Parathyroid adenoma (tissue), 2 donors: Measurements from ENCODE around the gene PRR13.
"Not testable (repeated sequence)": the region's sequence is repeated elsewhere in the genome, so short reads cannot be mapped to it uniquely, and the experiment has no call there.

Experiments used
- H2AFZ ChIP-seq: fragments of 300-600 bp; sonication (generic); one replicate; pipeline ENCODE4 v1.7.0; 2017; ENCODE audit warnings: antibody characterized with exemption, mild to moderate bottlenecking
- H3K27ac ChIP-seq: fragments of 300-600 bp; sonication (generic); one replicate; pipeline ENCODE4 v1.7.0; 2017
- H3K27me3 ChIP-seq: fragments of 300-600 bp; sonication (generic); one replicate; pipeline ENCODE4 v1.7.0; 2017; ENCODE audit warnings: low read length; ENCODE audit not compliant: control insufficient read depth, insufficient read depth
- H3K36me3 ChIP-seq: fragments of 300-600 bp; sonication (generic); one replicate; pipeline ENCODE4 v1.7.0; 2017; ENCODE audit warnings: low read length; ENCODE audit not compliant: control insufficient read depth, insufficient read depth
- H3K4me1 ChIP-seq: fragments of 300-600 bp; sonication (generic); one replicate; pipeline ENCODE4 v1.7.0; 2017; ENCODE audit warnings: control low read depth
- H3K4me2 ChIP-seq: fragments of 300-600 bp; sonication (generic); one replicate; pipeline ENCODE4 v1.7.0; 2017; ENCODE audit warnings: low read length
- H3K4me3 ChIP-seq: fragments of 300-600 bp; sonication (generic); one replicate; pipeline ENCODE4 v1.7.0; 2017; ENCODE audit warnings: low read depth, low read length
- H3K79me2 ChIP-seq: fragments of 300-600 bp; sonication (generic); one replicate; pipeline ENCODE4 v1.7.0; 2017; ENCODE audit warnings: control low read depth
- H3K9ac ChIP-seq: fragments of 300-600 bp; sonication (generic); one replicate; pipeline ENCODE4 v1.7.0; 2017; ENCODE audit warnings: mild to moderate bottlenecking
- H3K9me3 ChIP-seq: fragments of 300-600 bp; sonication (generic); one replicate; pipeline ENCODE4 v1.7.0; 2017; ENCODE audit warnings: low read length; ENCODE audit not compliant: control insufficient read depth
- CTCF ChIP-seq: fragments of 300-600 bp; sonication (generic); IDR thresholded peaks from one replicate; pipeline ENCODE4 v1.7.0; 2017; ENCODE audit warnings: antibody characterized with exemption, mild to moderate bottlenecking
- donor health status: primary hyperparathyroidism.

The PRR13 gene

GRCh38 chr12:53478865-53479264 lies 37.3 kb downstream of the PRR13 start:
- Histone ChIP-seq H3K27ac (no peak overlapping the region), H3K27me3 (no peaks in the 10 kb centered on the region), H3K4me3 (no peak overlapping the region), H3K9ac (no peak overlapping the region), H3K36me3 (no peaks in the 10 kb centered on the region), H3K4me1 (peaks cover 22% of the 10 kb centered on the region), H2AFZ (no peak overlapping the region), H3K9me3 (no peaks in the 10 kb centered on the region), H3K79me2 (peaks cover 17% of the 10 kb centered on the region), H3K4me2 (no peak overlapping the region)
- no peak for TF ChIP-seq CTCF

- H3K36me3 ChIP-seq = no peaks in the 10 kb centered on the region
Measured at GRCh38 chr12:53479331-53479730, 37.8 kb downstream of the PRR13 start.

GRCh38 chr12:53480491-53481442 lies 39.2 kb downstream of the PRR13 start:
- Histone ChIP-seq H3K4me1 (peaks cover 16% of the 10 kb centered on the region), H3K36me3 (no peaks in the 10 kb centered on the region), H2AFZ (no peak overlapping the region), H3K9ac (no peak overlapping the region), H3K4me2 (no peak overlapping the region), H3K4me3 (no peak overlapping the region), H3K9me3 (no peaks in the 10 kb centered on the region), H3K79me2 (peaks cover 15% of the 10 kb centered on the region), H3K27me3 (no peaks in the 10 kb centered on the region), H3K27ac (no peak overlapping the region)
- TF ChIP-seq CTCF = no peak

More at GRCh38 chr12:53479331-53479730, 37.8 kb downstream of the PRR13 start:
- no peak overlapping the region for H3K4me3 ChIP-seq
- H3K27me3 ChIP-seq = no peaks in the 10 kb centered on the region
- H3K79me2 ChIP-seq = peaks cover 17% of the 10 kb centered on the region
- H3K9ac ChIP-seq = no peak overlapping the region
- no peak overlapping the region for H2AFZ ChIP-seq
- H3K4me1 ChIP-seq = peaks cover 22% of the 10 kb centered on the region
- no peaks in the 10 kb centered on the region for H3K9me3 ChIP-seq
- no peak for TF ChIP-seq CTCF
- no peak overlapping the region for H3K27ac ChIP-seq
- no peak overlapping the region for H3K4me2 ChIP-seq

GRCh38 chr12:53481458-53481857 lies 39.9 kb downstream of the PRR13 start:
- H3K4me1 ChIP-seq = peaks cover 11% of the 10 kb centered on the region
- not testable (repeated sequence) for H3K79me2 ChIP-seq, H3K4me2 ChIP-seq, H3K36me3 ChIP-seq, H3K9me3 ChIP-seq, H3K4me3 ChIP-seq, H3K27me3 ChIP-seq, H2AFZ ChIP-seq, H3K27ac ChIP-seq, H3K9ac ChIP-seq

GRCh38 chr12:53481939-53482586 lies 40.5 kb downstream of the PRR13 start:
- TF ChIP-seq CTCF = peak; percentile 18
- Histone ChIP-seq H3K9ac (no peak overlapping the region), H3K4me3 (no peak overlapping the region), H3K4me2 (no peak overlapping the region), H3K9me3 (no peaks in the 10 kb centered on the region), H3K79me2 (peaks cover 2% of the 10 kb centered on the region), H2AFZ (no peak overlapping the region), H3K27me3 (no peaks in the 10 kb centered on the region), H3K27ac (no peak overlapping the region), H3K4me1 (peaks cover 5% of the 10 kb centered on the region), H3K36me3 (no peaks in the 10 kb centered on the region)
